HG03378 (cell line): ENCODE data around the gene NAPEPLD.
"Not testable (repeated sequence)": the region's sequence is repeated elsewhere in the genome, so short reads cannot be mapped to it uniquely, and the experiment has no call there.

Experiments
- ATAC-seq: cut with Tn5 transposase; IDR thresholded peaks from one replicate; pipeline ENCODE4 v1.9.1; 2021; ENCODE audit warnings: mild to moderate bottlenecking, moderate library complexity; ENCODE audit not compliant: unreplicated experiment

Gene NAPEPLD

GRCh38 chr7:103071000-103071399 lies 77.9 kb downstream of the NAPEPLD start:
- no peak for ATAC-seq

GRCh38 chr7:103068414-103069403 lies 80.2 kb downstream of the NAPEPLD start:
- no peak for ATAC-seq

- ATAC-seq, result no peak
Measured at GRCh38 chr7:103065667-103066066, 83.2 kb downstream of the NAPEPLD start.

- ATAC-seq, result no peak
Measured at GRCh38 chr7:103063895-103064294, 85.0 kb downstream of the NAPEPLD start.

- ATAC-seq, result no peak
Measured at GRCh38 chr7:103059471-103059870, 89.4 kb downstream of the NAPEPLD start.

DNA sequence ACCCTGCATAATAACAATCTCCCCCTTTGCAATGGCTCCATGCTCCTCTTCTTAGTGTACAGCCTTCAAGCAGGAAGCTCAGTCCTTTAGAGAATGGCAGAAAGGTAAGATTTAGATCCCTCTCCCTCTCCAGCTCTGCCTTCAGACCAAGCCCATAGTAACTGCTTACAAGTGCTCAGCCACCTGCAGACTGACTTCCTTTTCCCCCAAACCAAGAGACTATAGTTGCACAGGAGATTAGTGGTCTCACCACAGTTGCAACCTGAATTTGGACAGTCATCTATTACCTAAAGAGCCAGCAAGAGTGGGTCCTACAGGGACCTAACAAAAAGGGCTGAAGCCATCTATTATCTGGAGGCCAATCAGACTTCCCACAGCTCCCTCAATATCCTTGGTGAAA lies 90.8 kb downstream of the NAPEPLD start:
- no peak for ATAC-seq

DNA sequence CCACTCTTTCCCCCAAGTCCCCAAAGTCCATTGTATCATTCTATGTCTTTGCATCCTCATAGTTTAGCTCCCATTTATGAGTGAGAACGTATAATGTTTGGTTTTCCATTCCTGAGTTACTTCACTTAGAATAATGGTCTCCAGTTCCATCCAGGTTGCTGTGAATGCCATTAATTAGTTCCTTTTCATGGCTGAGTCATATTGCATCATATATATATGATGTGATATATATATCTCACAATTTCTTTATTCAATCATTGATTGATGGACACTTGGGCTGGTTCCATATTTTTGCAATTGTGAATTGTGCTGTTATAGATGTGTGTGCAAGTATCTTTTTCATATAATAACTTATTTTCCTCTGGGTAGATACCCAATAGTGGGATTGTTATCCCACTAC lies 92.9 kb downstream of the NAPEPLD start:
- not testable (repeated sequence) for ATAC-seq

- no peak for ATAC-seq
Measured at GRCh38 chr7:103051519-103051918, 97.4 kb downstream of the NAPEPLD start.
